Right lobe of liver (tissue), 4 donors: ENCODE results near the gene EXOC7.

ENCODE experiments used
- CTCF ChIP-seq, 4 donors: fragments of 200-600 bp in 3 of 4; fragments of 450-650 bp in 1 of 4; IDR thresholded peaks; one replicate each; pipeline versions ENCODE4 v1.5.1 to v1.8.0; 2016 to 2022; ENCODE audit warnings: antibody characterized with exemption in 4 of 4, mild to moderate bottlenecking in 2 of 4
- POLR2A ChIP-seq: fragments of 450-650 bp; IDR thresholded peaks from one replicate; pipeline ENCODE4 v1.6.1; 2017; ENCODE audit warnings: antibody characterized with exemption, mild to moderate bottlenecking
- donor health status: DM: no; HTN: no; CAD: no.
- donor health status: DM: no; HTN: no; CAD: no.
- donor health status: DM: no; HTN: yes; CAD: no.

- no peak for TF ChIP-seq CTCF (IDR thresholded peaks at IDR 0.05)
- TF ChIP-seq POLR2A, result no peak
These were observed 52.8 kb downstream of the EXOC7 start for GRCh38 chr17:76050538-76051467.
